Keratinocyte (primary cell): ENCODE data around the gene NEGR1.

Experiments
- EZH2 ChIP-seq: IDR thresholded peaks from one replicate; pipeline ENCODE4 v1.6.1; 2012; ENCODE audit warnings: inconsistent platforms, mild to moderate bottlenecking, low read length, moderate library complexity
- TF ChIP-seq, protein P1 (sequence below), 3 experiments: IDR thresholded peaks in 1 of 3; conservative IDR thresholded peaks in 1 of 3; optimal IDR thresholded peaks in 1 of 3; 2 replicates in 2 of 3; 3 replicates in 1 of 3; pipeline versions ENCODE3 to v1.5.1; 2011; ENCODE audit warnings: low read length in 3 of 3, mild to moderate bottlenecking in 3 of 3, moderate library complexity in 2 of 3, control low read depth in 1 of 3, inconsistent platforms in 1 of 3; ENCODE audit not compliant: insufficient read depth in 2 of 3; ENCODE audit errors: extremely low read depth in 1 of 3

DNA sequence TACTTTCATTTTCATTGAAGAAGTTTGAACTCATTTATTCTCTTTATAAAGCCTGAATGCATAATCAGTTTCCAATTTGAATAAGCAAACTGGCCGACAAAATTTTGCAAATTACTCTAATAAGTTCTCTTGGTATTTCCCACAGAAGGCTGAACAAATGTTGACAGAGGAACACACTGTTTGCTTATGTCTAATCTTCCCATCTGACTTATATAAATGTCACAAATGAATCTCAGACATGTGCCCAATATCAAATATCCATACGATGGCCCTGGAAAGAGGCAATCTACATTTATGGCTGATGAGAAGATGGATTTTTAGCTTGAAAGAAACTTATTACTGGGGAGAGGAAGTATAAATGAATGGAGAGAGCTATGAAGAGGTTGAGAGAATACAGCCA is 820.9 kb downstream of the NEGR1 start:
- TF ChIP-seq, protein P1, sequence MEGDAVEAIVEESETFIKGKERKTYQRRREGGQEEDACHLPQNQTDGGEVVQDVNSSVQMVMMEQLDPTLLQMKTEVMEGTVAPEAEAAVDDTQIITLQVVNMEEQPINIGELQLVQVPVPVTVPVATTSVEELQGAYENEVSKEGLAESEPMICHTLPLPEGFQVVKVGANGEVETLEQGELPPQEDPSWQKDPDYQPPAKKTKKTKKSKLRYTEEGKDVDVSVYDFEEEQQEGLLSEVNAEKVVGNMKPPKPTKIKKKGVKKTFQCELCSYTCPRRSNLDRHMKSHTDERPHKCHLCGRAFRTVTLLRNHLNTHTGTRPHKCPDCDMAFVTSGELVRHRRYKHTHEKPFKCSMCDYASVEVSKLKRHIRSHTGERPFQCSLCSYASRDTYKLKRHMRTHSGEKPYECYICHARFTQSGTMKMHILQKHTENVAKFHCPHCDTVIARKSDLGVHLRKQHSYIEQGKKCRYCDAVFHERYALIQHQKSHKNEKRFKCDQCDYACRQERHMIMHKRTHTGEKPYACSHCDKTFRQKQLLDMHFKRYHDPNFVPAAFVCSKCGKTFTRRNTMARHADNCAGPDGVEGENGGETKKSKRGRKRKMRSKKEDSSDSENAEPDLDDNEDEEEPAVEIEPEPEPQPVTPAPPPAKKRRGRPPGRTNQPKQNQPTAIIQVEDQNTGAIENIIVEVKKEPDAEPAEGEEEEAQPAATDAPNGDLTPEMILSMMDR (optimal IDR thresholded peaks at IDR 0.05 in 1 of 3, IDR thresholded peaks at IDR 0.05 in 1 of 3, conservative IDR thresholded peaks at IDR 0.05 in 1 of 3; ENCODE audit: extremely low read depth in 1 of 3, insufficient read depth in 2 of 3, low read length in 3 of 3), result no peak
- TF ChIP-seq EZH2, result no peak
